C4-2B (cell line): ENCODE measurements around the gene SCAMP4.

ENCODE experiments used
- CTCF ChIP-seq: fragments of 450-650 bp; conservative IDR thresholded peaks from 2 replicates; pipeline ENCODE4 v1.5.1; 2017; ENCODE audit warnings: mild to moderate bottlenecking
- ZFX ChIP-seq: fragments of 450-650 bp; IDR thresholded peaks from 2 replicates; pipeline ENCODE4 v1.6.1; 2017

DNA sequence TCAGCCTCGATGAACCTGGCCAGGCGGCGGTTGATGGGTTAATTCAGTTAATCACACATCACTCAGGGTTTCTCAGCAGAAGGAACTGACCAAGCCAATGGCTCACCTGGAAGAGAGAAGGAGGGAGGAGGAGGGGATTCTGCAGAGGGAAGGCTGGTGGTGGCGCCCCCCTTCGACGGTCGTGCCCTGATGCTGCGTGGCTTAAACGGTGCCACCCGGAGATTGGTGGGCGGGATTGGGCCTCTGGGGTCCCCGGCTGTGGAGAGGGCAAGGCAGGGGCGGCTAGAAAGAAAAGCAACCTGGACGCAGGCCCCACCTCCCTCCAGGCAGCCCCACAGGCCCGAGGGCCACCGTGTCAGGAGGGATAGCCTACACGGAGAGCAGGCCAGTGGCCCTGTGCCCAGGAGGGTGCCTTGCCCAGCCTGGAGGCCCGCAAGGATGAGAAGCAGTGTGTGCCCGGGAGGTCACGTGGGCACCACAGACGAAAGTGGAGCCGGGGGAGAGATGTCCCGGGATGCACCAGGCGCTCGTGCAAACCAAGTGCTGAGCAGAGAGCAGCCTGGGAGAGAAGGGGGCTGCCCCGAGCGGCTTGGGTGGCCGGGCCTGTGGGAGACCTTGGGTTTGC is 51.8 kb downstream of the SCAMP4 start:
- TF ChIP-seq CTCF, result no peak
- TF ChIP-seq ZFX, result no peak
